Activated T-cell treated with anti-CD3 and anti-CD28 coated beads, Interleukin-2, amount 50 U/mL, for 1 hour (primary cell): ENCODE results near the gene HNRNPCL4.
"Not testable (repeated sequence)": the region's sequence is repeated elsewhere in the genome, so short reads cannot be mapped to it uniquely, and the experiment has no call there.

Experiments used
- DNase-seq: peaks from one replicate; pipeline ENCODE4 v3.0.0-alpha.2; 2020

The HNRNPCL4 gene

GRCh38 chr1:13165531-13165930, at the start of gene HNRNPCL4:
TSS of gene HNRNPCL4 (minus strand) at chr1:13165631. CDS start at chr1:13165467, 164 bp downstream.
- not testable (repeated sequence) for DNase-seq

GRCh38 chr1:13208712-13209111, 43.3 kb upstream of the HNRNPCL4 start:
- DNase-seq: not testable (repeated sequence)

- not testable (repeated sequence) for DNase-seq
Measured at GRCh38 chr1:13201309-13201708, 35.9 kb upstream of the HNRNPCL4 start, which contains the start of gene PRAMEF13. TSS of gene PRAMEF13 (minus strand) at chr1:13201409. CDS start at chr1:13199589, 1,820 bp downstream.

DNA sequence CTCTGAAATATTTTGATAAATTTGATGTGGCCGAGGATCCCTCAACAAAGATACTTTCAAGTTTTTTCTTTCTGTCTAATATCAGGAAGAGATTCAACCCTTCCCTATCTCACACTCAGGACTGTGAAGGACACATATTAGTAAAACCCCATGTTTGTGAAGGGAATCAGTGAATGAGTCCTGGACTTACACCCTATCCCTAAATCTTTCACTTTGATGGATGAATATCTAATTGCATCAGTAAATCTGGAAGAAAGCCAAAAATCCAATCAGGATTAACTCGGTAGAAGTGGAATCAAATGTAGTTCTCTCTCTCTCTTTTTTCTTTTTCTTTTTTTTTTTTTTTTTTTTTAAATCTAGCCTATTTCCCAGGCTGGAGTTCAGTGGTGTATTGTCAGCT, 6.1 kb upstream of the HNRNPCL4 start, which contains the start of gene PRAMEF9:
TSS of gene PRAMEF9 (plus strand) at position 301 of the 400 bp plus-strand sequence. CDS start 3,433 bp downstream, outside the sequence.
- not testable (repeated sequence) for DNase-seq

- DNase-seq: not testable (repeated sequence)
Measured at GRCh38 chr1:13155909-13156308, 9.5 kb downstream of the HNRNPCL4 start, which contains the start of gene PRAMEF26. TSS of gene PRAMEF26 (minus strand) at chr1:13156009. CDS start at chr1:13153095, 2,914 bp downstream.

GRCh38 chr1:13116754-13117153, 48.7 kb downstream of the HNRNPCL4 start, which contains the start of gene HNRNPCL2:
TSS of gene HNRNPCL2 (minus strand) at chr1:13116854. CDS start at chr1:13116400, 454 bp downstream.
- not testable (repeated sequence) for DNase-seq
